ENCODE measurements around the gene PCED1B.

Gene PCED1B

DNA sequence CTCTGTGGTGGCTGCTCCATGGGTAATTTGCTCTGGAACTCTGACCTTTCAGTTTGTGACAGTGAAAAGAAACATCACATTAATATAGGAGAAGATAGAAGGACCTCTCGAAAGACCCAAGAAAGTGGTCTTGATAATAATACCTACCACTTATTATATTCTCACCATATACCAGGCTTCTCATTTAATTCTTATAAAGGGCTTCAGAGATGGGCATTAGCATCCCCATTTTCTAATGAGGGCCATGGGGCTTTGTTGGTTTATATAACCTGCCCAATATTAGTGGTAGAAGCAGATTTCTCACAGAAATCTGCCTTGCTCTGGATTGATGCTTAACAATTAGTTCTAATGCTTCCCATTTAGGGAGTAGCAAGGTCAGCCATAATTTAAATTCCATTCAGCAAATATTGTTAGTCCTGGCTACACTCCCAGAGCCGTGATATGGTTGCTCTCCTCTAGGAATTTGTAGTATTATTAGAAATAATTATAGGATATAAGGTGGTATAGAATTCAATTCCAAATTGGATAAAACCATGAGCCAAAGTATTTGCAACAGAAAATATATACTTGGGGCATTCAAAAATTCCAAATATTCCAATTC, 7.8 kb downstream of the PCED1B start:
- FAIRE-seq, result no peak
- no peak for DNase-seq (ENCODE audit: extremely low spot score, insufficient read length, low read depth)

DNA sequence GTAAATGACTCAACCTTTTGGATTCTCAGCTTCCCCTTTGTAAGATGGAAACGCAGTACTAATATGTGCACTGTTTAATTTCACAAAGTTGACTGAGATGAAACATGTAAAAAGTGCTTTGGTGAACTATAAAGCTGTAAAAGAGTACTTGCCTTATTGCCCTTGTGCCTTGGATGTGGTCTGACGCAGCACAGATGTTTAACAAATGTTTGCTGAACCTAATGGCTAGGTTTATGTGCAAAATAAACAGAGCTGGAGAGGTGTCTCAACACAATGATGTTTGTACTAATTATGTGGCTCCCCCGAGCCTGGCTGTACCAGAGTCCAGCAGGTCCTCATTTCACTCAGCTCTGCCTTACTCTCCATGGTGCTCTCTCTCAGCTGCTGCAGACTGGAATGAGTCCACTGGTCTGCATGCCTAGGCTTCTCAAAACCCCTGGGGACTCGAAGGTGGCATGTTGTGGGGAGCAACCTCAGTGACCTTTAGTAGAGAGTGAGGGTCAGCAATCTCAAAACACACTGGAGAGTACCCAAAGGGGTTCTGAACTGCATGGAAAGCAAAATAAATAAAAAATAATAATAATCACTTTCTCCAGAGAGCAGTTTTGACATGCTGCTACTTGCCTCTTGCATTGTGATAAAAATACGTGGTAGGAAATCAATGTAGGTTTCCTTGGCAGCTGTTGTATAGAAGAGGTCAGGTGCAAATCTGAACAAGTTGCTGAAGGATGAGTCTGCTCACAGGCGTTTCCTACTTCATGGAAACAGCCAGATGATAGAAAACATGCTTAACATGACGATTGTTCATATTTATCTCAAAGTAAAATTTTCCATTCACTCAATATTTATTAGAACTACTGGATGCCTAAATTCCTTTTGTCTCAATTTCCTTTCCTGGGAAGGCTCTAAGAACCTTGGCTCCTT, 8.9 kb downstream of the PCED1B start:
- no peak for FAIRE-seq
- no peak for DNase-seq (ENCODE audit: extremely low spot score, insufficient read length, low read depth)

DNA sequence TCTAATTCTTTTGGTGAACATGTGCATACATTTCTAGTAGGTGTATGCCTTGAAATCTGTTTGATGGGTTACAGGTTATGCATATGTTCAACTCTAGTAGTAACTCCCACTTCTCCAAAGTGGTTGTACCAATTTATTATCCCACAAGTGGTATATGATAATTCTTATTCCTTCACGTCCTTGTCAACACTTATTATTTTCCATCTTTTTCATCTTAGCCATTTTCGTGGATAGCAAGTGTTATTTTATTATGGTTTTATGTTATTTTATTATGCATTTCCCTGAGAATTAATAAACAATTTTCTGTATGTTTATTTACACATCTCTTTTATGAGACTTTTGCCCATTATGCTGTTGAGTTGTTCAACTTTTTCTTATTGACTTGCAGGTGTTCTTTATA, 11.6 kb downstream of the PCED1B start:
- no peak for FAIRE-seq
- no peak for DNase-seq (ENCODE audit: extremely low spot score, insufficient read length, low read depth)

DNA sequence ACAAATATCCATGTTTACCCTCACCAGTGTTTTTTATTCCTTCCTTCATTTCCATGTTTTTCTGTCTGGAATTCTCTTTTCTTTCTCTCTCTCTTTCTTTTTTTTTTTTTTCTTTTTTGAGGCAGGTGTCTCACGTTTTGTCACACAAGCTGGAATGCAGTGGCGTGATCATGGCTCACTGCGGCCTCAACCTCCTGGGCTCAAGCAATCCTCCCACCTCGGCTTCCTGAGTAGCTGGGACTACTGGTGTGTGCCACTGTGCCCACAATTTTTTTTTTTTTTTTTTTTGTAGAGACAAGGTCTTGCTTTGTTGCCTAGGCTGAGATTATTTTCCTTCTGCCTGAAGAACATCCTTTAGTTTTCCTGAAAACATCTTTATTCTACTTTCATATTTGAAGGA, 15.4 kb downstream of the PCED1B start:
- FAIRE-seq (no peak), DNase-seq (ENCODE audit: extremely low spot score, insufficient read length, low read depth) (no peak)

DNA sequence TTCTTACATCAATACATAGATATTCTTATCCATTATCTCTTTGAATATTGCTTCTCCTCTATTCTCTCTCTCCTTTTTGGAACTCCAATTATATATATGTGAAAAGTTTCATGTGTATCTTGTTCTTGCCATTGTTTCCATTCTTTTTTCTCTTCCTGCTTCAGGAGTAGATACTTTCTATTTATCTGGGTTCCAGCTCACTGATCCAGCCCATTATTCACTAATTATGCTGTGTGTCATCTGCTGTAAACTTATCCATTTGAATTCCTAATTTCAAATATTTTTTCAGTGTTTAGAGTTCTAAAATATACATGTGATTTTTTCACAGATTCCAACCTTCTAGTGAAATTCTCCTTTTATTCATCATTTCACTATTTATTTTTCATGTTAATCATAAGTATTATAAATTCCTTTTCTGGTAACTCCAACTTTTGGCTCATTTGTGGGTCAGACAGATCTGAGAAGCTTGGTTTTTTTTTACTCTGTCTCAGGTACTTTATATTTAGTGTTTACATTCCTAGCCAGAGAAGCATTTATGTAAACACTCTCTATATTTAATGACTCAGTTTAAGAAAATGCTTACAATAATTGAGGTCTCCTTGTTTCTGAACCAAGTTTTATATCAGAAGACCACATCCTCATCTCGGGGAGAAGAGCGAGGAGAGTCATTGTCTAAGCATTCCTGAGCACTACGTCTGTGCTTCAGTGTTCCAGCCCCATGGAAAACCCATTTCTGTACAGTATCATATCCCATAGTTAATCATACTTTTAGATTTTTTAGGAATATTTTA, 16.2 kb downstream of the PCED1B start:
- no peak for FAIRE-seq
- DNase-seq (ENCODE audit: extremely low spot score, insufficient read length, low read depth), result no peak

DNA sequence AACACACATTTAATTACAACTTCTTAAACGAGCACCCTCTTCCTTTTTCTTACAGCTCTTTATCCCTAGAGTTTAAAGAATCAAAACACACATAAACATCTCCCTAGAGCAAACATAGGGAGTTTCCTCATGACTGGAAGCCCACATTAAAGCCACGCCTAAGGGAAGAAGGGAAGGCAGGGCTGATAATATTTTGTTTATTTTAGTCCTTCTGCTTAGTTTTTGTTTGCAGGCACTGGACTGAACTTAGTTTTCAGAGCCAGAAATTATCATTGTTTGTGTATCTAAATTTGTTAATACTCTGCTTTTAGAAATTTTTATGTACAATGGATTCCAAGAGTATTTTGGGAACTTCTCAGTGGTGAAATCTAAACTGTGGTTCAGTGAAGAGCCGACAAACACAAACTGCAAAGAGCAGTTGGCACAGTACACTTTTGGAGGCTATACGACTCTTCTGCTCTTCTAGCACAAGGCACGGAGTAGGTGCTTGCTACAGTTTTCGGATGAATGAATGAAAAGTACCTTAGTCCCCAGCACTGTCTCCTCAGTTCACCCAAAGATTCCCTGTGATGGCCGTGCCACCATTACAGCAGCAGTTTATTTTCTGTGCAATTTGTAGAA, 18.0 kb downstream of the PCED1B start:
- FAIRE-seq, result no peak
- no peak for DNase-seq (ENCODE audit: extremely low spot score, insufficient read length, low read depth)

DNA sequence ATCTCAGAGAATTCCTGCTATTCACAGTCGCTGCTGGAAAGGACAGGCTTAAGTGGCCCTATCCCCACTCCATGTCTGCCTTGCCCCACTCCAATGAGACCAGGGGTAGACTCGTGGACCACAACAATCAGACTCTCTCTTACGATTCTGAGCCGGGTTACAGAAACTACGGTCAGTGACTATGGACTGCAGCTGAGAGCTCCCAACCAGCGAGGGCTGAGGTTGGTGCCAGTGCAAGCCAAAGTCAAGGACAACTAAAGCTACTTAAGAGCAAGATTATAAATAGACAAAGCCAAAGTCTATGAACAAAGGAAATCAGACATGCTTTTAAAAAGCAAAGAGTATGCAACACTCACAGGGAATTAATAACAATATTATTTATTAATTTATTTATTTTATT, 18.7 kb downstream of the PCED1B start:
- DNase-seq (ENCODE audit: extremely low spot score, insufficient read length, low read depth) (no peak), FAIRE-seq (no peak)

DNA sequence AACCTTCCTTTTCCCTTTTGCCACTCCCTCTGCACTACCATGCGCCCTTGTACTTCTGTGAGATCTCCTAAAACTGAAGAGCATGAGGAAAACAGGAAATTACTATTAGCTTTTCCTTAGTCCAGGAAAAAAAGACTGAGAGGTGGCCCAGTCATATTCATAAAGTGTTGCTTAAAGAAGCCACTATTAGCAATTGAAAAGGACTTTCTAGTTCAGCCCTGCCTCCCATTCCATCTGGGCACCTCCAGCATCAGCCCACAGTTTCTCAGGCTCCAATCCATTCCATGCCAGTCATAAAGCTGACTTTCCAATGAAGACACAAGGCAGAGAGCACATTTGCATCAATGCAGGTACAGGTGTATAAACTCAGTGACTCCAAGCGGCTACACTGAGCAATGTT, 20.2 kb downstream of the PCED1B start:
- DNase-seq (ENCODE audit: extremely low spot score, insufficient read length, low read depth) (no peak), FAIRE-seq (no peak)

DNA sequence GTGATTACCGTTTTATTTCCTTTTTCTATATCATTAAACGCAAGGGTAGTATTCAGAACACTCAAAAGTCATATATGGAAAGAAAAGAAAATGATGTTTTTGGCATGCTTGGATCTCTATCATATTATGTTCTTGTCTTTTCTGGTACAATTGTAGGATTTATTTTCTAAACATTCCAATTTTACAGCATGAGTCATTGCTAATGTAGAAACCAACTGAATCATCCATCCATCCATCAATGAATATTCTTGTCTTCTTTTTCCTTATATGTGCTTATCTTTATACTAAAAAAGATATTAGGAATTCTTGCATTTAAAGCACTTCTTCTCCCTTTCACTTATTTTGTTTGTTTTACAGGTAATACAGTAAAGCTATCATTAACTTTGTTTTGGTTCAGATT, 20.7 kb downstream of the PCED1B start:
- DNase-seq (ENCODE audit: extremely low spot score, insufficient read length, low read depth), result no peak
- FAIRE-seq, result no peak

DNA sequence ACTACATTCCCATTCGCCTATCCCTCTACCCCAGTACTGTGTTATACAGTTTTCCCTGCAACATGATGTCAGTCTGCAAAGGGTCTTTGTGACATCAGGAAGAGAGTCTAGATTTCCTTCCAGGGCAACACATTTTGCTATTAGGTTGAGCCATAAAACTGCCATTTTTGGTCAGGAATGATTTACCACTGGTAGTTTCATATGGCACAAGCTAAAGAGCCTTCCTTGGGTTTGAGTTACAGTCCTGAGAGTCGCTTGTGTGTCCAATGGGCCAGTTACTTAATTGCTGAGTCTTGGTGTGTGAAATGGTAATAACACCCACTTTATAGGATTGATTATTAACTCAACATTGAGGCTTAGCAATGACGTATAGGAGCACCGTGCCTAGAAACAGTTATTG, 23.0 kb downstream of the PCED1B start:
- FAIRE-seq, result no peak

DNA sequence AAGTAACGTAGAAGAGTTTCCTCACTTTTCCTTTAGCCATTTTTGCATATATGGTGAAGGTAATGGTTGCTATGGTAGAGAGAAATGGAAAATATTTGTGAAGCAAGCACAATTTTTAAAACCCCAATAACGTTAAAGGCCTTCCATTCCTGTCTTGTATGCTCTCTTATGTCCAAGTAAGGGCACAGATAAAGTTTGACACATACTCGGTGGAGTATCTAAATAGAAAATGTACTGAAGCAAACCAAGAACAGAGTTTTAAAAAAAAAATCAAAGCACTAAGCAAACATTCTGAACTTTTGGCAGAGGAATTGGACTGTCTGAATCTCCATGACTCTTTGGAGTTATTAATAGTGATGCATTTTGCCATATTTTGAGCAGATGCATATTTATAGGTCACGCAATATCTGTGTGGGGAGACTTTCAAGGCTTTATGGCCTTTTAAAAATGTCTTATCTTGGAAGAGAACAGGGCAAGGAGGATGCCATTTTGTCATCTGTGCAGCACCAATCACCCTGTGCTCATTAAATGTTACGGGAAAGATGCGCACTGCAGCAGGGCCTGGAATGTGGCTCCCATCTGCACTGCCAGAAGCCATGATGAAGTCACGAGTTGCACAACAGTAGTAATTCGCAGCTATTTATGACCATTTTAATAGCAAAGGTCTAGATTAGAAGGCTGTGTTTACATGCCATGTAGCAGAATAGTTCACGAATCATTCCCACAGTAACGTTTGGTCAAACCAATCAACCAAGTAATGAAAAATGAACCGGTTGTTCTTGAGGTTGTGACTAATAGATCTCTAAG, 23.6 kb downstream of the PCED1B start:
- no peak for FAIRE-seq

More for the DNA sequence above, 23.0 kb downstream of the PCED1B start:
- DNase-seq (ENCODE audit: extremely low spot score, insufficient read length, low read depth), result no peak

DNA sequence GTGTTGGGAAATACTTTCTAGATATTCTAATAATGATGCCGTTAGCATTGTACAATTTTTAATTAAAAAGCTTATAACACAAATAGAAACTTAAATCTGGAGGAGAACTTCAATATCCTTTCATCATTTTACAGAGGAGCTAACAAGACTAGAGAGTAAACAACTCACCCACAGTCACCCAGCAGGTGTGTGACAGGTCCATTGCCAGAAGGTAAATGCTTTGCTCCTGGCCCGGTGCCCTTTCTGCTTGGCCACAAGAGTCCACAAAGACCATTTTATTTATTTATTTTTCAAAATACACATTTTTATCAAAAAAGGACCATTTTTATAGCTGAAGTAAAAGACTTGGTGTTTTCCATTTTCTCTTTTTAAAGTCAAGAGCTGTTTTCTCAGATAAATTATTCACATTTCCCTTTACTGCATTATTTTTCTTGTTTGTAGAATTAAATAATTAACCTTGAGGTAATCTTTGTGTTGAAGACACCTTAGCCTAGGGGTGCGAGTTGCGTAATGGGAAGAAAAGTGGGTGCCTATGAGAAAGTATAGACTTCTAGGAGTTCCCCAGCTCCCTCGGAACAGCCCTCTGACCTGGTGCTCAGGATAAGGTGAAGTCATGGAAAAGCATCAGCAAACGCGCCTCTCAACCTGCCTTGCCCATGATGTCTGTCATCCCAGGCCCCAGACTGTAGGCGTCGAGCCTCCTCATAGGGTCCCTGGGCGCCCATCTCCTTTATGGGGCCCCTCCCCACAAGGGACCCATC, 26.7 kb downstream of the PCED1B start:
- no peak for DNase-seq (ENCODE audit: extremely low spot score, insufficient read length, low read depth)
- FAIRE-seq, result no peak

More for the DNA sequence above, 23.6 kb downstream of the PCED1B start:
- no peak for DNase-seq (ENCODE audit: extremely low spot score, insufficient read length, low read depth)

DNA sequence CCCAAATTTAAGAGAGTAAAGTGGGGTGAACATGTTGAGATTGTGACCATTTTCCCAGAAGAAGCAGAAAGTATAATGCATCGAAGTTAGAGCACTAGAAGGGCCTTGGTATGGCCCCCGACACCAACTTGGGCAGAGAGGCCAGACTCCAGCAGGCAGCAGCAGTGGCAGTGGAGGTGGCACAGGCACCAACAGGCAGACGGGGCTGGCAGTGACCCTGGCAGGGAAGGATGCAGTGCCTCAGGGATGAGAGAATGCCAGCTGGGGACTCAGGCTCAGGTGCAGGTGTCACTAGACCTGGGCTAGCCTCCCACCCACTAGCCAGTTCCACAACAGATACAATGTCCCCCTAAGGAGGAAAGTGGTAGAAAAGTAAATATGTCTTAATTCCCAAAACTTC, 28.0 kb downstream of the PCED1B start:
- DNase-seq (ENCODE audit: extremely low spot score, insufficient read length, low read depth), result no peak
- FAIRE-seq, result no peak

DNA sequence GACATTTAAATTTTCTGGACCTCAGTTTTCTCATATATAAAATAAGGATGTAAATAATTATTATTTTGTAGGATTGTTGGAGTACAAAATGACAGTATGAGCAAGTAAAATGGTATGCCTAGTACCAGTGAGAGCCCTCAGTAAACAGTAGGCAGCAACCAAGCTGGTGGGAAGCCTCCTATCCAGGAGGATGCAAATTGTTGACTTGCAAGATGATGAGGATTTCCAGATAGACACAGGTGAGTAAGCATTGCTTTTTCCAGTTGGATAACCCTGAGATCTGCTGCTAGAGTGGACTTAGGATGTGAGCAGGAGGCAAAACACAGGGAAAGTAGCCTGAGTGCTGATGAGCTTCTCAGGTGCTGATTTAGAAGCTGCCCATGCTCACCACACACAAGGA, 28.5 kb downstream of the PCED1B start:
- FAIRE-seq, result no peak
- DNase-seq (ENCODE audit: extremely low spot score, insufficient read length, low read depth), result no peak

DNA sequence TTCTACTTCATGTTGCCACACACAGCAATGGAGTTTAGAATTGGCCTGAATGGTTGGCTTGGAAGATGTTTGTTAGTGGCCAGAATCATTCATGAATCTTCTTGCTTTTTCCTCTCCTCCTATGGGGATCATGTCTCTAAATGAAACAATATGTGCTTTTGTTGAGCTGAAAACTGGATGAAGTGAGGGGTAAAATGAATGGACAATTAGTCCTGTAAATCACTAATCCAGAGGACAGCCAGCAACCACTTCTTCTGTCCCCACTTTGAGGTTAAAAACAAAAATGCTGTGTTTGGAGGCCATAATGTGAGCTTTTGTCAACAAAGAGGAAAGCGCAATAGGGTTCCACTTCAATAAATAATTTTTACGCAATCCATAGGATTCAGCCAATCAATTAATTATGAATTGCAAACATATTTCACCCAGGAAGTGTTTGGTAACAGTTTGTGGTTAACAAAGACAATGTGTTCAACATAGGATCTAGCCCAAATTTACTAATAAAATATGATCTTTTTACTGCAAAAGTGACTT, 30.7 kb downstream of the PCED1B start:
- FAIRE-seq (no peak), DNase-seq (ENCODE audit: extremely low spot score, insufficient read length, low read depth) (no peak)

DNA sequence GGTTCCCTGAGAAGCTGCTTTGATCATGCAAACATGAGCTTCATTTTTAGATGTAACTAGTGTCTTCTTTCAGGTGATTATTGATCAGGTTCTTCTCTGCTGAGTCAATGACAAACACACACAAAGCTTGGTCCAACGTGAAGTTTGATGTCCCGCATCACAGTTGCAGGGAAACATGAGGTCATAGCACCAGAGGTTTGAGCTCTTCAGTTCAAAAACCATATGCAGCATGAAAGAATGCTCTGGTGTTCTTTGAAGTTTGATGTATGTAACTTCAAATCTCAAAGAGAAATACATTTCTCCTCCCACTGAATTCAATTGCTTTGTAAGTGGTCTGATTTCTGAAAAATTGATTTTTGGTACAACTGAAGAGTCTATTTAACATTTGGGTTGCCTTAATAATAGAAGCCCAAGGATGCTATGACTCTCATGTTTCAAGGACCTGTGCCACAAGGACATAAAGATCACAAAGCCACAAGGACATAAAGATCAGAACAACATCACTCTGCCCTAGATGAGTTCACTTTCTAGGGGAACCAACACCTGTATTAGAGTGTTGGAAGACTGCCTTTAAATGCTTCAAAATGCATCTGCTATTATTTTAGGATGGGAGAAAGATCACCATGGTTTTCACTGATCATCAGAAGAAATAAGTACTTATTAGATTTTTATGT, 31.4 kb downstream of the PCED1B start:
- FAIRE-seq (no peak), DNase-seq (ENCODE audit: extremely low spot score, insufficient read length, low read depth) (no peak)

DNA sequence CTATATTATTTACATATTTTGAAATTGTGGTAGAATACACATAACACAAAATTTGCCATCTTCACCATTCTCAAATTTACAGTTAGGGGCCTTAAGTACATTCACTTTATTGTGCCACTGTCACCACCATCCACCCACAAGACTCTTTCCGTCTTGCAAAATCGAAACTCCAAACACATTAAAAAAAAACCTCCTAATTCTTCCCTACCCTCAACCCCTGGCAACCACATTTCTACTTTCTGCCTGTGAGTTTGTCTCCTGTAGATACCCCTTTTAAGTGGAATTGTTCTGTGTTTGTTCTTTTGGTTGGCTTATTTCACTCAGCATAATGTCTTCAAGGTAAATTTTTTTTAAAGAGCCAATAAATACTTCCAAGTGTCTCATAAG, 32.0 kb downstream of the PCED1B start:
- no peak for DNase-seq (ENCODE audit: extremely low spot score, insufficient read length, low read depth)
- FAIRE-seq, result no peak

DNA sequence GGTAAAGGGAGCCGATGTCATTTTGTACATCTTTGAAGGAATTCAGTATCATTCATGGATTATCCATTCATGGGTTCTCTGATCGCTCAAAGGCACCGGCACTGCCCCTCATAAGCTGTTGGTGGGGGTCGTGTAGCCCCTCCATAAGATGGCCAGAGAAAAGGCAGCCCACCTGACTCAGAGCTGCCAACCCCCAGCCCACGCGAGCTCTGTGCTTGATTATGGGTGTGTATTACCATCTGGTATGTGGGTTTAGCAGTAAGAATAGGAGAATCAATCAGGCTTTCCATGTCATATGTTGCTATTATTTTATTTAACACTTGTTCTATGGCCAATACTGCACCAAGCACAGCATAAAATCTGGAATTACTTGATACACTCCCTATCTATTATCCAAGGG, 32.4 kb downstream of the PCED1B start:
- FAIRE-seq, result no peak

More for the DNA sequence above, 32.4 kb downstream of the PCED1B start:
- no peak for DNase-seq (ENCODE audit: extremely low spot score, insufficient read length, low read depth)

All from GM18507 (cell line).